Ovary (tissue), 9 donors: ENCODE data around the gene NEBL. TPM values are rescaled to one million over a fixed set of nuclear protein-coding genes. Genes with fewer than 3 reads are reported as not detected.

Experiments
- DNase-seq, 5 donors: peaks; one replicate each; pipeline ENCODE4 v3.0.0-alpha.2; 2019 to 2020
- H3K27ac ChIP-seq, 2 donors: fragments of 200-600 bp; one replicate each; pipeline versions ENCODE4 v1.5.1 to v1.8.0; 2019 to 2022
- H3K27me3 ChIP-seq: fragments of 200-600 bp; one replicate; pipeline ENCODE4 v1.8.0; 2022
- H3K36me3 ChIP-seq: fragments of 200-600 bp; sonication (generic); one replicate; pipeline ENCODE4 v1.5.1; 2019
- H3K4me1 ChIP-seq: one replicate; pipeline ENCODE4 v1.8.1; 2013; ENCODE audit warnings: mild to moderate bottlenecking, moderate library complexity; ENCODE audit not compliant: insufficient read depth
- H3K4me3 ChIP-seq: fragments of 200-600 bp; sonication (generic); one replicate; pipeline ENCODE4 v1.5.1; 2017
- H3K9me3 ChIP-seq, 2 donors: fragments of 200-600 bp in 1 of 2; sonication (generic) in 1 of 2; one replicate each; pipeline versions ENCODE4 v1.5.1 to v1.8.1; 2013 to 2019; ENCODE audit warnings: mild to moderate bottlenecking in 1 of 2, moderate library complexity in 1 of 2
- CTCF ChIP-seq, 3 donors: fragments of 450-650 bp in 2 of 3; fragments of 200-600 bp in 1 of 3; IDR thresholded peaks; one replicate each; pipeline versions ENCODE4 v1.5.1 to v1.8.0; 2016 to 2022; ENCODE audit warnings: antibody characterized with exemption in 3 of 3, mild to moderate bottlenecking in 1 of 3
- EP300 ChIP-seq: sonication (generic); formaldehyde crosslinking; IDR thresholded peaks from one replicate; pipeline ENCODE4 v1.6.1; 2017; ENCODE audit warnings: antibody characterized with exemption
- POLR2A ChIP-seq: fragments of 450-650 bp; IDR thresholded peaks from one replicate; pipeline ENCODE4 v1.6.1; 2017; ENCODE audit warnings: antibody characterized with exemption, mild to moderate bottlenecking, moderate library complexity
- WGBS, 3 donors: extraction: QIAGEN DNeasy Blood & Tissue Kit in 1 of 3; methylation state at CpG; one replicate each; pipeline versions ENCODE4 v1.1.5 to v1.1.7; 2013 to 2017; 5-methylcytosine and 5-hydroxymethylcytosine counted together
- intact Hi-C, 4 donors: fragments of 100-400 bp; cut with DNase I; formaldehyde crosslinking; loops; one replicate each; pipeline versions ENCODE4 v1.11.0 to v1.15.1; 2022 to 2023
- polyA plus RNA-seq, 2 donors: library from polyadenylated mRNA; stranded (reverse); fragments of 200-250 nt in 1 of 2; fragments of 350-450 nt in 1 of 2; fragmentation: Illumina TruSeq in 1 of 2; extraction: RNeasy Lipid Tissue Mini Kit (QIAGEN cat#74804) in 1 of 2; gene quantifications; one replicate each; pipeline ENCODE4 v1.2.3, GENCODE V29; 2013 to 2014
- total RNA-seq, 7 donors: library from RNA; depleted of rRNA in 2 of 7; stranded (reverse); fragments of >200 nt in 2 of 7; fragmentation: NEBNext Ultra II Directional in 3 of 7; extraction: Animal tissue kit (Norgen Biotek cat#: 25700) in 3 of 7; gene quantifications; one replicate each; pipeline versions ENCODE4 v1.1.0 to v1.2.4, GENCODE V29; 2016 to 2023
- donor health status: DM: no; HTN: no; CAD: no; lungs with moderate emphysema.
- donor health status: DM: no; HTN: no; CAD: no.
- donor health status: Bipolar disorder and iron deficiency.
- donor health status: DM: yes; HTN: yes; CAD: no.
- donor health status: DM: no; HTN: no; CAD: no.
- donor health status: DM: yes; HTN: yes; CAD: no.

Gene NEBL
- total and polyA plus RNA-seq, 9 donors, result 0.83 to 17.9 (median 3.1) TPM

GRCh38 chr10:20748551-20748950 is 148.6 kb downstream of the NEBL start:
- Histone ChIP-seq H3K27me3 (no peaks in the 10 kb centered on the region), H3K9me3 (no peaks in the 10 kb centered on the region), H3K4me3 (no peak overlapping the region), H3K27ac (no peak overlapping the region), H3K36me3 (no peaks in the 10 kb centered on the region), H3K4me1 (no peaks in the 10 kb centered on the region)
- intact Hi-C loops, result no loop called here
- no peak for DNase-seq
- TF ChIP-seq POLR2A, result no peak
- no peak for TF ChIP-seq CTCF (IDR thresholded peaks at IDR 0.05)
- TF ChIP-seq EP300, result no peak
- WGBS, 3 donors, result 83 to 89% (median 83%) methylated on average over 2 of the region's 2 CpGs

GRCh38 chr10:20747782-20748181 is 149.3 kb downstream of the NEBL start:
- Histone ChIP-seq H3K9me3 (no peaks in the 10 kb centered on the region), H3K27me3 (no peaks in the 10 kb centered on the region), H3K4me1 (no peaks in the 10 kb centered on the region), H3K27ac (no peak overlapping the region), H3K36me3 (no peaks in the 10 kb centered on the region), H3K4me3 (no peak overlapping the region)
- intact Hi-C loops, result no loop called here
- TF ChIP-seq POLR2A (no peak), EP300 (no peak), CTCF (IDR thresholded peaks at IDR 0.05) (no peak)
- DNase-seq, result no peak

- DNase-seq, result no peak
- H3K4me3 ChIP-seq, result no peak overlapping the region
- no peaks in the 10 kb centered on the region for H3K36me3 ChIP-seq
- no peak overlapping the region for H3K27ac ChIP-seq
- TF ChIP-seq CTCF (IDR thresholded peaks at IDR 0.05), result no peak
- no peak for TF ChIP-seq POLR2A
- TF ChIP-seq EP300, result no peak
- intact Hi-C loops, result no loop called here
- no peaks in the 10 kb centered on the region for H3K9me3 ChIP-seq
- no peaks in the 10 kb centered on the region for H3K27me3 ChIP-seq
- WGBS, 3 donors, result 92 to 94% (median 94%) methylated on average over 7 of the region's 7 CpGs
- H3K4me1 ChIP-seq, result no peaks in the 10 kb centered on the region
Observed at GRCh38 chr10:20746856-20747255, 150.3 kb downstream of the NEBL start.

- Histone ChIP-seq H3K4me3 (no peak overlapping the region), H3K27ac (no peak overlapping the region), H3K9me3 (no peaks in the 10 kb centered on the region), H3K36me3 (no peaks in the 10 kb centered on the region), H3K4me1 (no peaks in the 10 kb centered on the region), H3K27me3 (no peaks in the 10 kb centered on the region)
- intact Hi-C loops, result no loop called here
- no peak for TF ChIP-seq POLR2A
- TF ChIP-seq EP300, result no peak
- no peak for TF ChIP-seq CTCF (IDR thresholded peaks at IDR 0.05)
- DNase-seq, result no peak
- 92 to 93% (median 92%) methylated on average over 7 of the region's 7 CpGs for WGBS, 3 donors
Observed at GRCh38 chr10:20745556-20746375, 151.3 kb downstream of the NEBL start.
